GM23248 (cell line): Measurements from ENCODE around the gene MARK3. TPM values are rescaled to one million over a fixed set of nuclear protein-coding genes. Genes with fewer than 3 reads are reported as not detected.
"Not testable (repeated sequence)": the region's sequence is repeated elsewhere in the genome, so short reads cannot be mapped to it uniquely, and the experiment has no call there.

Experiments used
- DNase-seq: peaks from one replicate; pipeline ENCODE4 v3.0.0-alpha.2; 2015
- H2AFZ ChIP-seq: fragments of 200-600 bp; sonication (generic); 2 replicates; pipeline ENCODE4 v1.6.1; 2016; ENCODE audit warnings: antibody characterized with exemption
- H3F3A ChIP-seq: fragments of 200-600 bp; sonication (generic); 2 replicates; pipeline ENCODE4 v1.6.1; 2016; ENCODE audit warnings: mild to moderate bottlenecking, antibody characterized with exemption, mixed run types; ENCODE audit not compliant: insufficient read depth
- H3K27ac ChIP-seq: fragments of 200-600 bp; sonication (generic); 2 replicates; pipeline ENCODE4 v1.5.1; 2016; ENCODE audit warnings: mild to moderate bottlenecking
- H3K27me3 ChIP-seq: fragments of 200-600 bp; sonication (generic); replicated peaks from 2 replicates; pipeline ENCODE4 v1.6.1; 2016; ENCODE audit warnings: mild to moderate bottlenecking; ENCODE audit not compliant: insufficient read depth
- H3K36me3 ChIP-seq: fragments of 200-600 bp; sonication (generic); 2 replicates; pipeline ENCODE4 v1.6.1; 2016; ENCODE audit warnings: low read depth, mild to moderate bottlenecking
- H3K4me1 ChIP-seq: fragments of 200-600 bp; sonication (generic); 2 replicates; pipeline ENCODE4 v1.6.1; 2016; ENCODE audit warnings: mild to moderate bottlenecking; ENCODE audit not compliant: insufficient read depth
- H3K4me2 ChIP-seq: fragments of 200-600 bp; sonication (generic); one replicate; pipeline ENCODE4 v1.6.1; 2016; ENCODE audit warnings: mild to moderate bottlenecking; ENCODE audit not compliant: unreplicated experiment
- H3K4me3 ChIP-seq: fragments of 200-600 bp; sonication (generic); 2 replicates; pipeline ENCODE4 v1.5.1; 2016; ENCODE audit warnings: mild to moderate bottlenecking
- H3K79me2 ChIP-seq: fragments of 200-600 bp; sonication (generic); 2 replicates; pipeline ENCODE4 v1.6.1; 2016; ENCODE audit warnings: mild to moderate bottlenecking; ENCODE audit not compliant: insufficient read depth
- H3K9ac ChIP-seq: fragments of 200-600 bp; sonication (generic); 2 replicates; pipeline ENCODE4 v1.6.1; 2016; ENCODE audit warnings: mild to moderate bottlenecking
- H3K9me2 ChIP-seq: fragments of 200-600 bp; sonication (generic); 2 replicates; pipeline ENCODE4 v1.6.1; 2016; ENCODE audit warnings: mixed run types, mild to moderate bottlenecking, moderate library complexity; ENCODE audit not compliant: insufficient read depth
- H3K9me3 ChIP-seq: fragments of 200-600 bp; sonication (generic); one replicate; pipeline ENCODE4 v1.6.1; 2017; ENCODE audit warnings: low read depth
- H4K20me1 ChIP-seq: fragments of 200-600 bp; sonication (generic); 2 replicates; pipeline ENCODE4 v1.6.0; 2016; ENCODE audit not compliant: insufficient read depth
- EZH2 ChIP-seq: fragments of 200-600 bp; sonication (generic); IDR thresholded peaks from 2 replicates; pipeline ENCODE4 v1.6.1; 2018; ENCODE audit warnings: antibody characterized with exemption, mild to moderate bottlenecking; ENCODE audit not compliant: insufficient read depth, poor library complexity, severe bottlenecking
- EZH2phosphoT487 ChIP-seq: fragments of 200-600 bp; sonication (generic); IDR thresholded peaks from 2 replicates; pipeline ENCODE4 v1.6.1; 2018; ENCODE audit warnings: antibody characterized with exemption, moderate library complexity, mild to moderate bottlenecking, low read depth; ENCODE audit not compliant: insufficient read depth
- WGBS, 2 experiments: methylation state at CpG; one replicate each; pipeline ENCODE4 v1.1.6; 2015 to 2017; ENCODE audit warnings: low lambda C conversion rate in 2 of 2, low coverage in 1 of 2; ENCODE audit errors: missing lambda C conversion rate in 2 of 2; 5-methylcytosine and 5-hydroxymethylcytosine counted together
- in situ Hi-C: fragments of 300-500 bp; cut with MboI; formaldehyde crosslinking; loops from 2 replicates; pipeline ENCODE4 v1.15.0; 2020
- polyA plus RNA-seq: library from polyadenylated mRNA; unstranded; fragments of >200 nt; fragmentation: Nextera tagmentation; extraction: Ambion mirVana; gene quantifications from 2 replicates; pipeline ENCODE4 v1.2.1, GENCODE V29; 2016
- total RNA-seq: library from RNA; depleted of rRNA; stranded (reverse); fragments of >200 nt; shearing (Covaris generic); gene quantifications from 2 replicates; pipeline ENCODE4 v1.2.3, GENCODE V29; 2014

MARK3 gene
- total and polyA plus RNA-seq, 2 experiments from 2014 or later, result 32.9 to 80.6 TPM

GRCh38 chr14:103509864-103510723 is 124.9 kb downstream of the MARK3 start:
- Histone ChIP-seq H3K4me1 (peaks cover 16% of the 10 kb centered on the region), H3K79me2 (0 out of 2 replicates have a peak, but pooled peaks cover 4% of the 10 kb centered on the region), H4K20me1 (no peaks in the 10 kb centered on the region), H3K9me3 (no peaks in the 10 kb centered on the region), H2AFZ (no peak overlapping the region), H3K36me3 (peaks cover 15% of the 10 kb centered on the region; the same call in 1 of the 2 replicates), H3K27me3 (no peaks in the 10 kb centered on the region), H3K27ac (no peak overlapping the region), H3F3A (peaks cover 29% of the 10 kb centered on the region), H3K9me2 (no peaks in the 10 kb centered on the region), H3K4me2 (no peak overlapping the region), H3K9ac (no peak overlapping the region), H3K4me3 (no peak overlapping the region)
- TF ChIP-seq EZH2phosphoT487, result no peak
- TF ChIP-seq EZH2, result no peak
- in situ Hi-C loops, result no loop called here
- WGBS, 2 experiments, result 91 to 96% methylated on average over 11 of the region's 11 CpGs
- DNase-seq, result no peak

- Histone ChIP-seq H3K4me2 (no peak overlapping the region), H3K27me3 (no peaks in the 10 kb centered on the region), H3K4me3 (no peak overlapping the region), H3K9me3 (no peaks in the 10 kb centered on the region), H3K36me3 (peaks cover 15% of the 10 kb centered on the region; the same call in 1 of the 2 replicates), H3K9ac (no peak overlapping the region), H3K79me2 (0 out of 2 replicates have a peak, but pooled peaks cover 4% of the 10 kb centered on the region), H4K20me1 (no peaks in the 10 kb centered on the region), H2AFZ (no peak overlapping the region), H3K4me1 (peaks cover 16% of the 10 kb centered on the region), H3K27ac (no peak overlapping the region), H3F3A (peaks cover 31% of the 10 kb centered on the region), H3K9me2 (no peaks in the 10 kb centered on the region)
- TF ChIP-seq EZH2phosphoT487, result no peak
- no peak for TF ChIP-seq EZH2
- WGBS, 2 experiments, result 85 to 89% methylated on average over 26 of the region's 26 CpGs
- DNase-seq, result no peak
- in situ Hi-C loops, result no loop called here
Measured at GRCh38 chr14:103510724-103511693, 125.8 kb downstream of the MARK3 start.

- H4K20me1 ChIP-seq, DNase-seq, H3K79me2 ChIP-seq, H3K9me3 ChIP-seq, H3K9me2 ChIP-seq, H3K27me3 ChIP-seq, in situ Hi-C loops, H3K4me3 ChIP-seq, H2AFZ ChIP-seq: not testable (repeated sequence)
- Histone ChIP-seq H3K4me1 (peaks cover 16% of the 10 kb centered on the region), H3K36me3 (peaks cover 14% of the 10 kb centered on the region; the same call in 1 of the 2 replicates), H3K27ac (peak overlapping the region; percentile 91), H3K9ac (peak overlapping the region; percentile 73), H3K4me2 (peak overlapping the region; percentile 25), H3F3A (peaks cover 38% of the 10 kb centered on the region)
- WGBS, 2 experiments, result 85 to 95% methylated on average over 6 to 8 of the region's 8 CpGs
Measured at GRCh38 chr14:103512180-103512579, 127.0 kb downstream of the MARK3 start.
